ENCODE data around the gene IER5L.

DNA sequence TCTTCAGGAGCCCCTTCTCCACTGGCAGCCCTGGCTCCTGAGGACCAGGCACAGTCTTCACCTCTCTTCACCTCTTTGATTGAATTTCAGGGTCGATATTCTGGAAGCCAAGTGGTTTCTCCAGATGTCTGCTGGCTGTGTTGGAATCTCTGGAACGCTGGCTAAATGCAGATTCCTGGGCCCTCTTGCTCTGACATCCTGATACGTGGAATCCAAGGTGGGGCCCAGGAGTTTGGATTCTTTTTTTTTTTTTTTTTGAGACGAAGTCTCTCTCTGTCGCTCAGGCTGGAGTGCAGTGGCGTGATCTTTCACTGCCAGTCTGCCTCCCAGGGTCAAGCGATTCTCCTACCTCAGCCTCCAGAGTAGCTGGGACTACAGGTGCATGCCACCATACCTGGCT is 26.8 kb upstream of the IER5L start:
- TF ChIP-seq CTCF (IDR thresholded peaks at IDR 0.05; ENCODE audit: low read length): no peak
- TF ChIP-seq EZH2 (IDR thresholded peaks at IDR 0.05; ENCODE audit: borderline replicate concordance, low read length): no peak
